Astrocyte (in vitro differentiated cells and primary cell): Measurements from ENCODE around the gene FAM199X.

Experiments used
- CTCF ChIP-seq: IDR thresholded peaks from 2 replicates; pipeline ENCODE4 v1.5.1; 2011; ENCODE audit warnings: low read depth, mild to moderate bottlenecking, inconsistent platforms, low read length, moderate library complexity; ENCODE audit not compliant: insufficient read depth
- EZH2 ChIP-seq: IDR thresholded peaks from 2 replicates; pipeline ENCODE4 v1.6.1; 2012; ENCODE audit warnings: mild to moderate bottlenecking, low read length, inconsistent platforms; ENCODE audit not compliant: insufficient read depth

- TF ChIP-seq CTCF (no peak), EZH2 (no peak)
These were observed 6.5 kb downstream of the FAM199X start for GRCh38 chrX:104172788-104173187.
